Neural progenitor cell (in vitro differentiated cells): ENCODE results near the gene STX11.

Source experiments
- EZH2 ChIP-seq: fragments of 200-600 bp; sonication (generic); IDR thresholded peaks from 2 replicates; pipeline ENCODE4 v1.6.1; 2017; ENCODE audit warnings: antibody characterized with exemption, mild to moderate bottlenecking, moderate library complexity
- TF ChIP-seq, protein P1 (sequence below): fragments of 200-600 bp; sonication (generic); IDR thresholded peaks from 2 replicates; pipeline ENCODE4 v1.5.1; 2017; ENCODE audit warnings: antibody characterized with exemption, mild to moderate bottlenecking

DNA sequence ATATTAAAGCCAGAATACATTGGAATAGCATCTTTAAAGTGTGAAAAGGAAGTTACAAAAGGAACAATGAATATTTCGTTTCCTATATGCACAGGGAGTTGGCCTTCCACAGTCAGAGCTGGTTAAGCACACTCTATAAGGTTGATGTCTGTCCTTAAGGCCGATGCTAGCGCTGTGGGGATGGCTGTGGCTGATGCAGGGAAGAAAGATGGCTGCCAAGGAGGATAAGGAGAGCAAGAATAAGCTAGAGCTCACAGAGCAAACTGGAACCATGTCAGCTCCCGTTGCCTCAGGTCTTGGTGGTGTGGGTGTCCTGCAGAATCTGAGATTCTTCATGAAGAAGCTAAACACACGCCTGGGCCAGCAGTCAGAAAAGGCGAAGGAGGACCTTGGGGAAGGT, 20.8 kb upstream of the STX11 start:
- TF ChIP-seq, protein P1, sequence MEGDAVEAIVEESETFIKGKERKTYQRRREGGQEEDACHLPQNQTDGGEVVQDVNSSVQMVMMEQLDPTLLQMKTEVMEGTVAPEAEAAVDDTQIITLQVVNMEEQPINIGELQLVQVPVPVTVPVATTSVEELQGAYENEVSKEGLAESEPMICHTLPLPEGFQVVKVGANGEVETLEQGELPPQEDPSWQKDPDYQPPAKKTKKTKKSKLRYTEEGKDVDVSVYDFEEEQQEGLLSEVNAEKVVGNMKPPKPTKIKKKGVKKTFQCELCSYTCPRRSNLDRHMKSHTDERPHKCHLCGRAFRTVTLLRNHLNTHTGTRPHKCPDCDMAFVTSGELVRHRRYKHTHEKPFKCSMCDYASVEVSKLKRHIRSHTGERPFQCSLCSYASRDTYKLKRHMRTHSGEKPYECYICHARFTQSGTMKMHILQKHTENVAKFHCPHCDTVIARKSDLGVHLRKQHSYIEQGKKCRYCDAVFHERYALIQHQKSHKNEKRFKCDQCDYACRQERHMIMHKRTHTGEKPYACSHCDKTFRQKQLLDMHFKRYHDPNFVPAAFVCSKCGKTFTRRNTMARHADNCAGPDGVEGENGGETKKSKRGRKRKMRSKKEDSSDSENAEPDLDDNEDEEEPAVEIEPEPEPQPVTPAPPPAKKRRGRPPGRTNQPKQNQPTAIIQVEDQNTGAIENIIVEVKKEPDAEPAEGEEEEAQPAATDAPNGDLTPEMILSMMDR = no peak
- TF ChIP-seq EZH2 = no peak
